Parathyroid adenoma (tissue), 2 donors: ENCODE data around the gene ZNF622.

ENCODE experiments used
- H2AFZ ChIP-seq: fragments of 300-600 bp; sonication (generic); one replicate; pipeline ENCODE4 v1.7.0; 2017; ENCODE audit warnings: antibody characterized with exemption, mild to moderate bottlenecking
- H3K27ac ChIP-seq: fragments of 300-600 bp; sonication (generic); one replicate; pipeline ENCODE4 v1.7.0; 2017
- H3K27me3 ChIP-seq: fragments of 300-600 bp; sonication (generic); one replicate; pipeline ENCODE4 v1.7.0; 2017; ENCODE audit warnings: low read length; ENCODE audit not compliant: control insufficient read depth, insufficient read depth
- H3K36me3 ChIP-seq: fragments of 300-600 bp; sonication (generic); one replicate; pipeline ENCODE4 v1.7.0; 2017; ENCODE audit warnings: low read length; ENCODE audit not compliant: control insufficient read depth, insufficient read depth
- H3K4me1 ChIP-seq: fragments of 300-600 bp; sonication (generic); one replicate; pipeline ENCODE4 v1.7.0; 2017; ENCODE audit warnings: control low read depth
- H3K4me2 ChIP-seq: fragments of 300-600 bp; sonication (generic); one replicate; pipeline ENCODE4 v1.7.0; 2017; ENCODE audit warnings: low read length
- H3K4me3 ChIP-seq: fragments of 300-600 bp; sonication (generic); one replicate; pipeline ENCODE4 v1.7.0; 2017; ENCODE audit warnings: low read depth, low read length
- H3K79me2 ChIP-seq: fragments of 300-600 bp; sonication (generic); one replicate; pipeline ENCODE4 v1.7.0; 2017; ENCODE audit warnings: control low read depth
- H3K9ac ChIP-seq: fragments of 300-600 bp; sonication (generic); one replicate; pipeline ENCODE4 v1.7.0; 2017; ENCODE audit warnings: mild to moderate bottlenecking
- H3K9me3 ChIP-seq: fragments of 300-600 bp; sonication (generic); one replicate; pipeline ENCODE4 v1.7.0; 2017; ENCODE audit warnings: low read length; ENCODE audit not compliant: control insufficient read depth
- CTCF ChIP-seq: fragments of 300-600 bp; sonication (generic); IDR thresholded peaks from one replicate; pipeline ENCODE4 v1.7.0; 2017; ENCODE audit warnings: antibody characterized with exemption, mild to moderate bottlenecking
- donor health status: primary hyperparathyroidism.

The ZNF622 gene

GRCh38 chr5:16410338-16410737 lies 55.3 kb downstream of the ZNF622 start:
- no peak overlapping the region for H3K4me3 ChIP-seq
- no peaks in the 10 kb centered on the region for H3K9me3 ChIP-seq
- no peak overlapping the region for H3K9ac ChIP-seq
- H3K4me1 ChIP-seq: no peaks in the 10 kb centered on the region
- H3K27me3 ChIP-seq: no peaks in the 10 kb centered on the region
- H3K36me3 ChIP-seq: no peaks in the 10 kb centered on the region
- H2AFZ ChIP-seq: no peak overlapping the region
- no peak overlapping the region for H3K4me2 ChIP-seq
- no peak overlapping the region for H3K27ac ChIP-seq
- no peak for TF ChIP-seq CTCF
- no peaks in the 10 kb centered on the region for H3K79me2 ChIP-seq

GRCh38 chr5:16406630-16407029 lies 59.0 kb downstream of the ZNF622 start:
- Histone ChIP-seq H3K4me1 (no peaks in the 10 kb centered on the region), H3K4me2 (no peak overlapping the region), H3K9ac (no peak overlapping the region), H3K9me3 (no peaks in the 10 kb centered on the region), H3K79me2 (no peaks in the 10 kb centered on the region), H3K36me3 (no peaks in the 10 kb centered on the region), H2AFZ (no peak overlapping the region), H3K4me3 (no peak overlapping the region), H3K27ac (no peak overlapping the region), H3K27me3 (no peaks in the 10 kb centered on the region)
- no peak for TF ChIP-seq CTCF

- no peak for TF ChIP-seq CTCF
- Histone ChIP-seq H3K4me3 (no peak overlapping the region), H3K4me2 (no peak overlapping the region), H3K9ac (no peak overlapping the region), H3K36me3 (no peaks in the 10 kb centered on the region), H2AFZ (no peak overlapping the region), H3K79me2 (no peaks in the 10 kb centered on the region), H3K4me1 (no peaks in the 10 kb centered on the region), H3K27me3 (no peaks in the 10 kb centered on the region), H3K9me3 (no peaks in the 10 kb centered on the region), H3K27ac (no peak overlapping the region)
Measured at GRCh38 chr5:16406023-16406422, 59.6 kb downstream of the ZNF622 start.
